Nephron progenitor cell (in vitro differentiated cells): ENCODE measurements around the gene PHB1.

ENCODE experiments used
- DNase-seq: peaks from one replicate; pipeline ENCODE4 v3.0.0; 2021
- H3K27ac Mint-ChIP-seq: 2 replicates; pipeline ENCODE4 v1.8.0; 2021; ENCODE audit warnings: mild to moderate bottlenecking, moderate library complexity, mixed read lengths
- H3K27me3 Mint-ChIP-seq: 2 replicates; pipeline ENCODE4 v1.8.0; 2021; ENCODE audit warnings: mild to moderate bottlenecking, low read depth, mixed read lengths; ENCODE audit not compliant: poor library complexity
- H3K36me3 Mint-ChIP-seq: 2 replicates; pipeline ENCODE4 v1.8.0; 2021; ENCODE audit warnings: low read depth, mixed read lengths
- H3K4me1 Mint-ChIP-seq: 2 replicates; pipeline ENCODE4 v1.8.0; 2021; ENCODE audit warnings: mixed read lengths
- H3K4me3 Mint-ChIP-seq: 2 replicates; pipeline ENCODE4 v1.8.0; 2021; ENCODE audit warnings: mild to moderate bottlenecking, moderate library complexity, mixed read lengths
- H3K9me3 Mint-ChIP-seq: 2 replicates; pipeline ENCODE4 v1.8.0; 2021; ENCODE audit warnings: mild to moderate bottlenecking, moderate library complexity, mixed read lengths
- TF ChIP-seq, protein P1 (sequence below): fragments of 200-600 bp; sonication (generic); IDR thresholded peaks from 2 replicates; pipeline ENCODE4 v1.5.0; 2021; ENCODE audit warnings: antibody characterized with exemption

Gene PHB1

GRCh38 chr17:49457564-49458535 is 43.2 kb upstream of the PHB1 start:
- Mint-ChIP-seq H3K9me3 (no peaks in the 10 kb centered on the region), H3K27ac (no peak overlapping the region), H3K4me3 (no peak overlapping the region), H3K36me3 (no peaks in the 10 kb centered on the region), H3K27me3 (peaks cover 28% of the 10 kb centered on the region), H3K4me1 (peaks cover 60% of the 10 kb centered on the region)
- TF ChIP-seq, protein P1, sequence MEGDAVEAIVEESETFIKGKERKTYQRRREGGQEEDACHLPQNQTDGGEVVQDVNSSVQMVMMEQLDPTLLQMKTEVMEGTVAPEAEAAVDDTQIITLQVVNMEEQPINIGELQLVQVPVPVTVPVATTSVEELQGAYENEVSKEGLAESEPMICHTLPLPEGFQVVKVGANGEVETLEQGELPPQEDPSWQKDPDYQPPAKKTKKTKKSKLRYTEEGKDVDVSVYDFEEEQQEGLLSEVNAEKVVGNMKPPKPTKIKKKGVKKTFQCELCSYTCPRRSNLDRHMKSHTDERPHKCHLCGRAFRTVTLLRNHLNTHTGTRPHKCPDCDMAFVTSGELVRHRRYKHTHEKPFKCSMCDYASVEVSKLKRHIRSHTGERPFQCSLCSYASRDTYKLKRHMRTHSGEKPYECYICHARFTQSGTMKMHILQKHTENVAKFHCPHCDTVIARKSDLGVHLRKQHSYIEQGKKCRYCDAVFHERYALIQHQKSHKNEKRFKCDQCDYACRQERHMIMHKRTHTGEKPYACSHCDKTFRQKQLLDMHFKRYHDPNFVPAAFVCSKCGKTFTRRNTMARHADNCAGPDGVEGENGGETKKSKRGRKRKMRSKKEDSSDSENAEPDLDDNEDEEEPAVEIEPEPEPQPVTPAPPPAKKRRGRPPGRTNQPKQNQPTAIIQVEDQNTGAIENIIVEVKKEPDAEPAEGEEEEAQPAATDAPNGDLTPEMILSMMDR, result no peak
- no peak for DNase-seq

DNA sequence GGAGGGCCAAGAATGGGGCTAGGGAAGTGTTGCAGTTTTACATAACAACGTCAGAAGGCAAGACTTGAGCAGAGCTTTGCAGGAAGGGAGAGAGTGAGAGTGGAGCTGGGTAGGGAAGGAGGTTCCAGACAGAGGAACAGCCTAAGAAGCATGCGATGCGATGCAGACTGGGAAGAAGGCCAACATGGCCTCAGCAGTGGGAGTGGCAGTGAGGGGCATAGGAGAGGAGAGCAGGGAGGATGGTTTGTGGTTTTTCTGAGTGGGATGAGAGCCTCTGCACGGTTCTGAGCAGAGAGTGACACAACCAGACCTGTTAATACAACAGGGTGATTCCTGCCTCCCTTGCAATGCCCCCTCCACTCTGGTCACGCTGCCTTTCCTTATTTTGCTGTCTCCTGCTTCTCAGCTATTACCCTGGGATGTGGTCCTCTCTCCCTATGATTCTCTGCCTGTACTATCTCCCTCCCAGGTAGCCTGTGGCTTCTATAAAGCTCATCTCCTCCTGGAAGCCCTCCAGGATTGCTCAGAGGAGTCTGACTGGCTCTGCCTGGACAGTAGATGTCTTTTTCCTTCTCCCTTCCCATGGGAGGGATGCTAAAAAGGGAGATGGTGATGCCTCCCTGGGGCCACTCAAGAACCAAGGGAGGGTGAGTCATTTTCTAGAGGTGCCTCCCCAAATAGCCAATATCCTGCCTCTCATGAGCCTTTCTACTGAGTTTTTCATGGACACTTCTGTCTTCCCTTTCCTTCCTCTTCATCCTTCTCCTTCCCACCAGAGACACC is 41.7 kb upstream of the PHB1 start:
- no peak overlapping the region for H3K4me3 Mint-ChIP-seq
- TF ChIP-seq, protein P1, result no peak
- no peak for DNase-seq
- H3K4me1 Mint-ChIP-seq, result peaks cover 70% of the 10 kb centered on the region
- H3K9me3 Mint-ChIP-seq, result no peaks in the 10 kb centered on the region
- peaks cover 28% of the 10 kb centered on the region for H3K27me3 Mint-ChIP-seq
- H3K36me3 Mint-ChIP-seq, result no peaks in the 10 kb centered on the region
- peak overlapping the region; percentile 77 for H3K27ac Mint-ChIP-seq

DNA sequence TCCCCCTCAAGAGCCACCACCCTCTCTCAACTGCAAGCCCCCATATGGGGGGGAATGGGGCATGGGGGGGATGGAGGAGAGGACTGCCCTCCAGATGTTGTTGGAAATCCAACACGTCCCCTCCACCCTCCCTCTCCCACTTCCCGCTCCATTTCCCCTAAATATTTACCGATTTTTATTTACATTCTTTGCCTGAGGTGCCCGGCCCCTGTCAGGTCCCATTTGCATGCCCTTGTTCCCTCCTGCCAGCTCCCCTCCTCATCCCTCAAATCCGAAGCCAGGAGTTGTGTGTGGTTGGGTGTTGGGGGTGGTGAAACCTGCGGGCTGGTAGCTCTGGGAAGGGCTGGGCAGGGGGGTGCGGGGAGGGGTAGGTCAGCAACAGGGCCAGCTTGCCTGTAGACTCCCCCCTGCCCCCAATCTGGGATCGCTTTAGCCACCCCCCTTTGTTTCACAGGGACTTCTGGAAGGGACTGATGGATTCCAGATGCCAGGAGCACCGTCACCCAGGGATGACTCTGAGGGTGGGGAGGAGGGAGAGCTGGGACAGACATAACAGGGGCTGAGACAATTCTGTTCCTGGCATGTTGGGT is 40.7 kb upstream of the PHB1 start:
- no peaks in the 10 kb centered on the region for H3K9me3 Mint-ChIP-seq
- H3K36me3 Mint-ChIP-seq, result no peaks in the 10 kb centered on the region
- no peak for DNase-seq
- H3K4me1 Mint-ChIP-seq, result peaks cover 80% of the 10 kb centered on the region
- no peak overlapping the region for H3K4me3 Mint-ChIP-seq
- no peak overlapping the region for H3K27ac Mint-ChIP-seq
- peaks cover 27% of the 10 kb centered on the region for H3K27me3 Mint-ChIP-seq
- TF ChIP-seq, protein P1, result no peak

DNA sequence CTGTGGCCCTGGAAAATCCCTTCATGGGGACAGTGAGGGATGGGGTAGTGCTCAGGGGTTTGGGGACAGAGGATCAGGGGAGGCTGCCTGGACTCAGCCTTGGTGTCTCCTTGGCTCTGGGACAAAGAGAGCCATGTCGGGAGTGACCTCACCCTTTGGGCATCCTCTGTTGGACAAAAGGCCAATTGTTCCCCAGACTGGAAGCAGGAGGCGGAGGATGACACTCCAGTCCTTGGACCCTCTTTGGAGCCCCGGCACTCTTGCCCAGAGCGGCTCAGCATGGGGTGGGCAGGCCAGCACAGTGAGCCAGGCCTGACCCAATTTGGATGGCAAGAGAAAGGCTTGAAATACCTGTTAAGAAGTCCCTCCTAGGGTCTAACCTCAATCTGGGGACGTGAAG is 39.4 kb upstream of the PHB1 start:
- H3K27ac Mint-ChIP-seq, result peak overlapping the region; percentile 77
- peaks cover 27% of the 10 kb centered on the region for H3K27me3 Mint-ChIP-seq
- DNase-seq, result no peak
- H3K36me3 Mint-ChIP-seq, result no peaks in the 10 kb centered on the region
- no peak overlapping the region for H3K4me3 Mint-ChIP-seq
- TF ChIP-seq, protein P1, result no peak
- H3K9me3 Mint-ChIP-seq, result no peaks in the 10 kb centered on the region
- peaks cover 70% of the 10 kb centered on the region for H3K4me1 Mint-ChIP-seq

DNA sequence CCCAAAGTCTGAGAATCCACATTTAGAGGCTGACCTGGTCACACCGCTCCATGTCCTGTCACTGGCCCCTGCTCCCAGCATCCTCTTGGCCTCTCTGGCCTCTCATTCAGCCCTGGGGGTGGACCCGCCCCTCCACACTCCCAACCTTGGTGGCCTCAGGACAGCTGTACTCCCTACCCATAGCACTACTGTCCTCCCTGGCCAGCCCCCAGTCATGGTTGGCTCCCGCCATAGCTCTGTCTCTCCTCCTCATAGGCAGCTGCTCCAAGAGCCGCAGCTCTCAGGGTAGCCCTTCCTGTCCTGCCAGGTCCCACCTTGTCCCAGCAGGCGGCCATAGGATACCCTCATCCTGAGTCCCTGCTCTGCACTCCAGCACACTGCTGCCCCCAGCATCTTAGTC is 38.0 kb upstream of the PHB1 start:
- TF ChIP-seq, protein P1, result no peak
- H3K9me3 Mint-ChIP-seq, result no peaks in the 10 kb centered on the region
- H3K4me1 Mint-ChIP-seq, result peaks cover 73% of the 10 kb centered on the region
- H3K4me3 Mint-ChIP-seq, result no peak overlapping the region
- H3K36me3 Mint-ChIP-seq, result no peaks in the 10 kb centered on the region
- H3K27me3 Mint-ChIP-seq, result peaks cover 24% of the 10 kb centered on the region
- no peak overlapping the region for H3K27ac Mint-ChIP-seq
- DNase-seq, result no peak
